ENCODE data around the gene YPEL5.

The YPEL5 gene

GRCh38 chr2:30192314-30192713, 45.5 kb downstream of the YPEL5 start:
- H3K27ac ChIP-seq (ENCODE audit: low read length), result no peak overlapping the region
- no peak overlapping the region for H3K4me3 ChIP-seq (ENCODE audit: low read length)
- no peak overlapping the region for H3K9ac ChIP-seq (ENCODE audit: low read length)
- no peaks in the 10 kb centered on the region for H3K36me3 ChIP-seq (ENCODE audit: control insufficient read depth, low read depth, low read length)
- no peaks in the 10 kb centered on the region for H3K27me3 ChIP-seq (ENCODE audit: control insufficient read depth, insufficient read depth, low read length)
- no peaks in the 10 kb centered on the region for H3K9me3 ChIP-seq (ENCODE audit: control insufficient read depth, low read depth, low read length)
- no peaks in the 10 kb centered on the region for H3K4me1 ChIP-seq (ENCODE audit: control insufficient read depth, low read depth, low read length)

GRCh38 chr2:30193104-30193681, 46.4 kb downstream of the YPEL5 start:
- Histone ChIP-seq H3K9ac (ENCODE audit: low read length) (no peak overlapping the region), H3K9me3 (ENCODE audit: control insufficient read depth, low read depth, low read length) (no peaks in the 10 kb centered on the region), H3K27me3 (ENCODE audit: control insufficient read depth, insufficient read depth, low read length) (no peaks in the 10 kb centered on the region), H3K4me1 (ENCODE audit: control insufficient read depth, low read depth, low read length) (no peaks in the 10 kb centered on the region), H3K27ac (ENCODE audit: low read length) (no peak overlapping the region), H3K36me3 (ENCODE audit: control insufficient read depth, low read depth, low read length) (no peaks in the 10 kb centered on the region), H3K4me3 (ENCODE audit: low read length) (no peak overlapping the region)

- Histone ChIP-seq H3K27me3 (ENCODE audit: control insufficient read depth, insufficient read depth, low read length) (no peaks in the 10 kb centered on the region), H3K4me1 (ENCODE audit: control insufficient read depth, low read depth, low read length) (no peaks in the 10 kb centered on the region), H3K36me3 (ENCODE audit: control insufficient read depth, low read depth, low read length) (no peaks in the 10 kb centered on the region), H3K4me3 (ENCODE audit: low read length) (no peak overlapping the region), H3K27ac (ENCODE audit: low read length) (no peak overlapping the region), H3K9ac (ENCODE audit: low read length) (no peak overlapping the region), H3K9me3 (ENCODE audit: control insufficient read depth, low read depth, low read length) (no peaks in the 10 kb centered on the region)
Measured at GRCh38 chr2:30194421-30194820, 47.6 kb downstream of the YPEL5 start.

GRCh38 chr2:30195016-30195415, 48.2 kb downstream of the YPEL5 start:
- no peak overlapping the region for H3K4me3 ChIP-seq (ENCODE audit: low read length)
- no peak overlapping the region for H3K9ac ChIP-seq (ENCODE audit: low read length)
- no peaks in the 10 kb centered on the region for H3K27me3 ChIP-seq (ENCODE audit: control insufficient read depth, insufficient read depth, low read length)
- no peaks in the 10 kb centered on the region for H3K4me1 ChIP-seq (ENCODE audit: control insufficient read depth, low read depth, low read length)
- H3K9me3 ChIP-seq (ENCODE audit: control insufficient read depth, low read depth, low read length), result no peaks in the 10 kb centered on the region
- H3K27ac ChIP-seq (ENCODE audit: low read length), result no peak overlapping the region
- H3K36me3 ChIP-seq (ENCODE audit: control insufficient read depth, low read depth, low read length), result no peaks in the 10 kb centered on the region

GRCh38 chr2:30197570-30198192, 50.9 kb downstream of the YPEL5 start:
- H3K9me3 ChIP-seq (ENCODE audit: control insufficient read depth, low read depth, low read length), result no peaks in the 10 kb centered on the region
- H3K36me3 ChIP-seq (ENCODE audit: control insufficient read depth, low read depth, low read length), result no peaks in the 10 kb centered on the region
- H3K9ac ChIP-seq (ENCODE audit: low read length), result no peak overlapping the region
- H3K27me3 ChIP-seq (ENCODE audit: control insufficient read depth, insufficient read depth, low read length), result no peaks in the 10 kb centered on the region
- no peaks in the 10 kb centered on the region for H3K4me1 ChIP-seq (ENCODE audit: control insufficient read depth, low read depth, low read length)
- H3K4me3 ChIP-seq (ENCODE audit: low read length), result no peak overlapping the region
- H3K27ac ChIP-seq (ENCODE audit: low read length), result no peak overlapping the region

DNA sequence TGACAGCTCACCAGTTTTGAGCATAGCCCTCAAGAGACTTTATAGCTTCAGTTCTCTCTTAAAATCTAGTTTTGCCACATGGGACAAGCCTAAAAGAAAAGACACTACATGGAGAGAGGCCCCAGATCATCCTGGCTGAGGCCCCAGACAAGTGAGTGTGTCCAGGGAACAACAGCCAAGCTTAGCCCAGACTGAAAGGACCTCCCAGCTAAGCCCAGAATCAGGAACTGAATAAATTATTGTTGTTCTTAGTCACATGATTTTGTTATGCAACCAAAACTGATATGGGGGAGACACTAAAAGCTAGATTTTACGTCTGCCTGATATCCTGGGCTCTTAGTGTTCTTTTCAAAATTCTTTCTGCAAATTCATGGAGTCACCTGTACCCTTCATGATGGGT, 55.2 kb downstream of the YPEL5 start:
- no peaks in the 10 kb centered on the region for H3K36me3 ChIP-seq (ENCODE audit: control insufficient read depth, low read depth, low read length)
- H3K9ac ChIP-seq (ENCODE audit: low read length), result no peak overlapping the region
- no peak overlapping the region for H3K4me3 ChIP-seq (ENCODE audit: low read length)
- no peaks in the 10 kb centered on the region for H3K4me1 ChIP-seq (ENCODE audit: control insufficient read depth, low read depth, low read length)
- H3K9me3 ChIP-seq (ENCODE audit: control insufficient read depth, low read depth, low read length), result no peaks in the 10 kb centered on the region
- H3K27ac ChIP-seq (ENCODE audit: low read length), result no peak overlapping the region
- H3K27me3 ChIP-seq (ENCODE audit: control insufficient read depth, insufficient read depth, low read length), result no peaks in the 10 kb centered on the region

GRCh38 chr2:30203156-30203555, 56.3 kb downstream of the YPEL5 start:
- no peak overlapping the region for H3K4me3 ChIP-seq (ENCODE audit: low read length)
- H3K27me3 ChIP-seq (ENCODE audit: control insufficient read depth, insufficient read depth, low read length), result no peaks in the 10 kb centered on the region
- no peak overlapping the region for H3K27ac ChIP-seq (ENCODE audit: low read length)
- H3K9ac ChIP-seq (ENCODE audit: low read length), result no peak overlapping the region
- no peaks in the 10 kb centered on the region for H3K4me1 ChIP-seq (ENCODE audit: control insufficient read depth, low read depth, low read length)
- no peaks in the 10 kb centered on the region for H3K36me3 ChIP-seq (ENCODE audit: control insufficient read depth, low read depth, low read length)
- H3K9me3 ChIP-seq (ENCODE audit: control insufficient read depth, low read depth, low read length), result no peaks in the 10 kb centered on the region

DNA sequence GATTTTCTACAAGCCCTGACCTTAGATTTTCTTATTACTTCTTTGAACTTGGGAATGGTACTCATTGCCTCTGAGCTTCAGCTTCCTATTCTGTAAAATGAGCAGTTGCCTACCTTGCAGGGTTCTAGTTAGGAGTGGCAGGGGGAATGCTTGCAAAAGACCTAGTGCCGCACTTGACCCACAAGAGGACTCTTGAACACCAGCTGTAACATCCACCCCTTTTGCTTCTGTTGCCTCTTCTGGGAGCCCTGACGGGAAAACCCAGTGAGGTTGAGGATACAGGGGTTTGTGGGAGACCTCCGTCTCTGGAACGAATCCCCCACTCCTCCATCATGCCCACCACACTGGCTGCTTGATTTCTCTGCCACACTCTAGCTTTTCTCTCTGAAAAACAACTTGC, 57.5 kb downstream of the YPEL5 start:
- no peaks in the 10 kb centered on the region for H3K27me3 ChIP-seq (ENCODE audit: control insufficient read depth, insufficient read depth, low read length)
- H3K9me3 ChIP-seq (ENCODE audit: control insufficient read depth, low read depth, low read length), result no peaks in the 10 kb centered on the region
- H3K36me3 ChIP-seq (ENCODE audit: control insufficient read depth, low read depth, low read length), result no peaks in the 10 kb centered on the region
- no peak overlapping the region for H3K27ac ChIP-seq (ENCODE audit: low read length)
- H3K9ac ChIP-seq (ENCODE audit: low read length), result no peak overlapping the region
- no peak overlapping the region for H3K4me3 ChIP-seq (ENCODE audit: low read length)
- H3K4me1 ChIP-seq (ENCODE audit: control insufficient read depth, low read depth, low read length), result no peaks in the 10 kb centered on the region

DNA sequence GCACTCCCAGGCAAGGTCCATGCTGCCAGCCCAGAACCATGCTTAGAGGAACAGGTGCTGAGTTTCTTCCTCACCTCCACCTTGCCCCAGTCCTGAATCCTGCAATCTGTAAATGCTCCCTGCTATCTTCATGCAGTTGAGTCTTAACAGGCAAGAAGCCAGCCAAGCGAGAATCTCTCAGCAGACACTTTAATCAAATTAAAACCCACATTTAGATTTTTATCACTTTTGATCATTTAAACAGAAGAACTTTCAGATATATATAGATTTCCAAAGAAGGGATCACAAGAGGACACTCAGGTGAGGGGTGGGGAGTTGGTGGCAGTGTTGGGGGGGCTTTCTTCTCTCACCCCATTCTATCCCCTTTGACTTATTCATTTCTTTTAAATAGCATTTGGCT, 58.6 kb downstream of the YPEL5 start:
- no peak overlapping the region for H3K9ac ChIP-seq (ENCODE audit: low read length)
- no peak overlapping the region for H3K4me3 ChIP-seq (ENCODE audit: low read length)
- H3K36me3 ChIP-seq (ENCODE audit: control insufficient read depth, low read depth, low read length), result no peaks in the 10 kb centered on the region
- no peaks in the 10 kb centered on the region for H3K9me3 ChIP-seq (ENCODE audit: control insufficient read depth, low read depth, low read length)
- no peaks in the 10 kb centered on the region for H3K27me3 ChIP-seq (ENCODE audit: control insufficient read depth, insufficient read depth, low read length)
- no peaks in the 10 kb centered on the region for H3K4me1 ChIP-seq (ENCODE audit: control insufficient read depth, low read depth, low read length)
- H3K27ac ChIP-seq (ENCODE audit: low read length), result no peak overlapping the region

- no peak overlapping the region for H3K27ac ChIP-seq (ENCODE audit: low read length)
- H3K9me3 ChIP-seq (ENCODE audit: control insufficient read depth, low read depth, low read length), result no peaks in the 10 kb centered on the region
- no peaks in the 10 kb centered on the region for H3K36me3 ChIP-seq (ENCODE audit: control insufficient read depth, low read depth, low read length)
- no peak overlapping the region for H3K9ac ChIP-seq (ENCODE audit: low read length)
- H3K4me1 ChIP-seq (ENCODE audit: control insufficient read depth, low read depth, low read length), result no peaks in the 10 kb centered on the region
- no peak overlapping the region for H3K4me3 ChIP-seq (ENCODE audit: low read length)
- no peaks in the 10 kb centered on the region for H3K27me3 ChIP-seq (ENCODE audit: control insufficient read depth, insufficient read depth, low read length)
Measured at GRCh38 chr2:30206461-30207430, 59.9 kb downstream of the YPEL5 start.

DNA sequence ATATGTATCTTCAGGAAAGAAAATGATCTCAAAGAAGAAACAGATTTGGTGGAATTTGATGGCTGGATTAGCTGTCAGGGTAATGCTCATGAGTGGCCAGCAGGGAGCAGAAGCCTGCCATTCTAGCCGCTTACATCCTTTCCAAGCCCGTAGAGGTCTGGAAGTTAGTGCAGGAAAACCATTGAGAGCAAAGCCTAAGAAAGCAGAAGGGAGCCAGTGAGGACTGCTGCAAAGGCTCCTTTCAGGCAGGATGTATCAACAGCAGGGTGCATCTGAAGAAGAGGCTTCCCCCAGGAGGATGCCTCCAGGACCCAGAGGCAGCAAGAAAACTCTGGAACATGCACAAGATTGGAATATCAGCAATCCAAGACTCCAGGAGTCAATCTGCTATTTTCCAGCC, 61.6 kb downstream of the YPEL5 start:
- Histone ChIP-seq H3K36me3 (ENCODE audit: control insufficient read depth, low read depth, low read length) (no peaks in the 10 kb centered on the region), H3K9me3 (ENCODE audit: control insufficient read depth, low read depth, low read length) (no peaks in the 10 kb centered on the region), H3K27me3 (ENCODE audit: control insufficient read depth, insufficient read depth, low read length) (no peaks in the 10 kb centered on the region), H3K4me3 (ENCODE audit: low read length) (no peak overlapping the region), H3K9ac (ENCODE audit: low read length) (no peak overlapping the region), H3K4me1 (ENCODE audit: control insufficient read depth, low read depth, low read length) (no peaks in the 10 kb centered on the region), H3K27ac (ENCODE audit: low read length) (no peak overlapping the region)
